ENCODE data around the gene HIBADH.

The HIBADH gene

GRCh38 chr7:27605689-27606269 lies 56.9 kb downstream of the HIBADH start:
- WGBS, 2 experiments = 67% methylated on average over 1 of the region's 2 CpGs; no CpG with 5 or more reads in 1 of the 2 experiments
- Histone ChIP-seq H3K27me3 (ENCODE audit: control insufficient read depth, insufficient read depth, low read length, poor library complexity, severe bottlenecking) (no peaks in the 10 kb centered on the region), H3K4me3 (ENCODE audit: insufficient read depth, low read depth, low read length) (no peak overlapping the region), H3K9me3 (ENCODE audit: control insufficient read depth, low read length) (no peaks in the 10 kb centered on the region), H3K27ac (ENCODE audit: insufficient read depth, low read depth, low read length, poor library complexity, severe bottlenecking) (no peak overlapping the region), H3K4me1 (ENCODE audit: control insufficient read depth, insufficient read depth, low read length) (peaks cover 24% of the 10 kb centered on the region), H3K36me3 (ENCODE audit: control insufficient read depth, insufficient read depth, low read length) (no peaks in the 10 kb centered on the region)

DNA sequence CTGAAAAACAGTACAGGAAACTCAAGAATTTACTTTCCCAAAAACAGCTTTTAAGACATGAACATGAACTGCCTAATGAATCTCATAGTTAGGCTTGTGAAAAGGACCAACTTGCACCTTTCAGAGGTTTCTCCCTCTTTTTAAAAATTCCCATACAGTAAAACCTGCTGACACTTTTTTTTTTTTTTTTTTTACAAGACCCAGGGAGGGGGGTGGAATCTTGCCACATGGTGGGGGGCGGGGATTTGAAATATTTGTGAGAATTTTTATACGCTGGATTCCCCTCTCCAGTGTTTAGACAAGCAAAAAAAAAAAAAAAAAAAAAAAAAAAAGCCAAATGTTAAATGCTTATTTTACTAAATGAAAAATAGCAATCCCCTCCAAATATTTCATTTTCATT lies 57.4 kb downstream of the HIBADH start:
- Histone ChIP-seq H3K27me3 (ENCODE audit: control insufficient read depth, insufficient read depth, low read length, poor library complexity, severe bottlenecking) (no peaks in the 10 kb centered on the region), H3K9me3 (ENCODE audit: control insufficient read depth, low read length) (no peaks in the 10 kb centered on the region), H3K36me3 (ENCODE audit: control insufficient read depth, insufficient read depth, low read length) (no peaks in the 10 kb centered on the region), H3K4me3 (ENCODE audit: insufficient read depth, low read depth, low read length) (no peak overlapping the region), H3K4me1 (ENCODE audit: control insufficient read depth, insufficient read depth, low read length) (peaks cover 24% of the 10 kb centered on the region), H3K27ac (ENCODE audit: insufficient read depth, low read depth, low read length, poor library complexity, severe bottlenecking) (no peak overlapping the region)
- WGBS, 2 experiments = no CpG with 5 or more reads among the region's 2 CpGs

GRCh38 chr7:27603813-27604212 lies 58.9 kb downstream of the HIBADH start:
- WGBS, 2 experiments = 61% methylated on average over 2 of the region's 2 CpGs
- Histone ChIP-seq H3K4me1 (ENCODE audit: control insufficient read depth, insufficient read depth, low read length) (peaks cover 24% of the 10 kb centered on the region), H3K4me3 (ENCODE audit: insufficient read depth, low read depth, low read length) (no peak overlapping the region), H3K9me3 (ENCODE audit: control insufficient read depth, low read length) (no peaks in the 10 kb centered on the region), H3K27ac (ENCODE audit: insufficient read depth, low read depth, low read length, poor library complexity, severe bottlenecking) (no peak overlapping the region), H3K27me3 (ENCODE audit: control insufficient read depth, insufficient read depth, low read length, poor library complexity, severe bottlenecking) (no peaks in the 10 kb centered on the region), H3K36me3 (ENCODE audit: control insufficient read depth, insufficient read depth, low read length) (no peaks in the 10 kb centered on the region)

DNA sequence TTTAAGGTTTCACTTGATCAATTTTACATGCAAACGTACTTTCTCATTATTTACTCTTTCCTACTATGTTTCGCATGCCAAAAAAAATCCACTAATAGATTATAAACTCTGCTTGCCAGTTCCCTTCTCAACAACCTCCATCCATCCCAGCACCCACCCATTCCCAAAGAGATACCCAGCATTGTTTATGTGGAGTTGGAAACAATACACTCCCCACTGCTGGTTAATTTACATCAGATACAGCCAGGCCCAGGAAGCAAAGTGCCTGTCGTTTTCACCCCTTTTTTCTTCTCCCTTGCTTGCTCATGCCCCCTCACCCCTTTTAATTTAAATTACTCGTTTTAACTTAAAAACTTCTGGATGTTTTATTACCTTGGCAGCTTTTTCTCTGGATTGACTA lies 59.9 kb downstream of the HIBADH start:
- peak overlapping the region; percentile 19 for H3K4me3 ChIP-seq (ENCODE audit: insufficient read depth, low read depth, low read length)
- H3K4me1 ChIP-seq (ENCODE audit: control insufficient read depth, insufficient read depth, low read length) = peaks cover 24% of the 10 kb centered on the region
- peak overlapping the region; percentile 22 for H3K27ac ChIP-seq (ENCODE audit: insufficient read depth, low read depth, low read length, poor library complexity, severe bottlenecking)
- no peaks in the 10 kb centered on the region for H3K9me3 ChIP-seq (ENCODE audit: control insufficient read depth, low read length)
- H3K27me3 ChIP-seq (ENCODE audit: control insufficient read depth, insufficient read depth, low read length, poor library complexity, severe bottlenecking) = no peaks in the 10 kb centered on the region
- H3K36me3 ChIP-seq (ENCODE audit: control insufficient read depth, insufficient read depth, low read length) = no peaks in the 10 kb centered on the region
- 1 to 2% methylated on average over 4 of the region's 4 CpGs for WGBS, 2 experiments

- whole genome bisulfite sequencing, 2 experiments = no CpG with 5 or more reads among the region's 2 CpGs
- H3K27me3 ChIP-seq (ENCODE audit: control insufficient read depth, insufficient read depth, low read length, poor library complexity, severe bottlenecking) = no peaks in the 10 kb centered on the region
- H3K4me1 ChIP-seq (ENCODE audit: control insufficient read depth, insufficient read depth, low read length) = peaks cover 24% of the 10 kb centered on the region
- no peak overlapping the region for H3K4me3 ChIP-seq (ENCODE audit: insufficient read depth, low read depth, low read length)
- no peaks in the 10 kb centered on the region for H3K36me3 ChIP-seq (ENCODE audit: control insufficient read depth, insufficient read depth, low read length)
- no peaks in the 10 kb centered on the region for H3K9me3 ChIP-seq (ENCODE audit: control insufficient read depth, low read length)
- H3K27ac ChIP-seq (ENCODE audit: insufficient read depth, low read depth, low read length, poor library complexity, severe bottlenecking) = no peak overlapping the region
Measured at GRCh38 chr7:27601217-27601616, 61.5 kb downstream of the HIBADH start.

- Histone ChIP-seq H3K9me3 (ENCODE audit: control insufficient read depth, low read length) (no peaks in the 10 kb centered on the region), H3K27me3 (ENCODE audit: control insufficient read depth, insufficient read depth, low read length, poor library complexity, severe bottlenecking) (no peaks in the 10 kb centered on the region), H3K4me3 (ENCODE audit: insufficient read depth, low read depth, low read length) (no peak overlapping the region), H3K36me3 (ENCODE audit: control insufficient read depth, insufficient read depth, low read length) (no peaks in the 10 kb centered on the region), H3K4me1 (ENCODE audit: control insufficient read depth, insufficient read depth, low read length) (peaks cover 22% of the 10 kb centered on the region), H3K27ac (ENCODE audit: insufficient read depth, low read depth, low read length, poor library complexity, severe bottlenecking) (no peak overlapping the region)
- 100% methylated on average over 1 of the region's 1 CpG; no CpG with 5 or more reads in 1 of the 2 experiments for WGBS, 2 experiments
Measured at GRCh38 chr7:27600247-27600646, 62.4 kb downstream of the HIBADH start.

DNA sequence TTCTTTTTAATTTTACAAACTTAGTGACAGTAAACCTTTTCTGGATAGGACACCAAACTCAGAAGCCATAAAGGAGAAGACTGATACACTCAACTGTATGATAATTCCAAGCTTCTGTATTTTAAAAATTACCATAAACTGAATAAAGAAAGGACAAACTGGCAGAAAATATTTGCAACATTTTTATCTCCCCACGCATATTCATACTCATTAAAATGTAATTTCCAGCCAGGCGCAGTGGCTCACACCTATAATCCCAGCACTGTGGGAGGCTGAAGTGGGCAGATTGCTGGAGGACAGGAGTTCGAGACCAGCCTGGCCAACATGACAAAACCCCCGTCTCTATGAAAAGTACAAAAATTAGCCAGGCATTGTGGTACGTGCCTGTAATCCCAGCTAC lies 67.7 kb downstream of the HIBADH start:
- H3K27ac ChIP-seq (ENCODE audit: insufficient read depth, low read depth, low read length, poor library complexity, severe bottlenecking) = no peak overlapping the region
- H3K9me3 ChIP-seq (ENCODE audit: control insufficient read depth, low read length) = no peaks in the 10 kb centered on the region
- no peaks in the 10 kb centered on the region for H3K36me3 ChIP-seq (ENCODE audit: control insufficient read depth, insufficient read depth, low read length)
- no peaks in the 10 kb centered on the region for H3K27me3 ChIP-seq (ENCODE audit: control insufficient read depth, insufficient read depth, low read length, poor library complexity, severe bottlenecking)
- H3K4me3 ChIP-seq (ENCODE audit: insufficient read depth, low read depth, low read length) = no peak overlapping the region
- H3K4me1 ChIP-seq (ENCODE audit: control insufficient read depth, insufficient read depth, low read length) = no peaks in the 10 kb centered on the region
- WGBS, 2 experiments = 84 to 96% methylated on average over 5 of the region's 5 CpGs

- Histone ChIP-seq H3K9me3 (ENCODE audit: control insufficient read depth, low read length) (no peaks in the 10 kb centered on the region), H3K4me3 (ENCODE audit: insufficient read depth, low read depth, low read length) (no peak overlapping the region), H3K27ac (ENCODE audit: insufficient read depth, low read depth, low read length, poor library complexity, severe bottlenecking) (no peak overlapping the region), H3K36me3 (ENCODE audit: control insufficient read depth, insufficient read depth, low read length) (no peaks in the 10 kb centered on the region), H3K4me1 (ENCODE audit: control insufficient read depth, insufficient read depth, low read length) (no peaks in the 10 kb centered on the region), H3K27me3 (ENCODE audit: control insufficient read depth, insufficient read depth, low read length, poor library complexity, severe bottlenecking) (no peaks in the 10 kb centered on the region)
- 89 to 97% methylated on average over 2 of the region's 2 CpGs for WGBS, 2 experiments
Measured at GRCh38 chr7:27593226-27593625, 69.5 kb downstream of the HIBADH start.

DNA sequence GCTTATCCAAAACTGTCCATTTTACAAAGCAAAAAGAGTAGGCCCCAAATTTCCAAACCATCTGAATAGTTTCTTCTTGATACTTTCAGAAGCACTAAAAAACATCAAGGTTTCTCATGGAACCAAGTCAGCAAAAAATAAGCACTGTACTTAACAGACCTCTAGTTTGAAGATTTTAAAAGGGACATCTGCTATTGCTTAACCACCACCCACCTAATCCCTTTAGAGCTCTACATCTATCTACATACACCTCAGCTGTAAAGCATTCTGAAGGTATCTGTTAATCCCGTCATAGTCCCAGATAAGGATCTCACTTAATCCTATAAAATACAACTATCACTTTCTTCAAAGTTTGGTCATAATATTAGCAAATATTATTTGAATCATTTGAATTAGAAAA lies 72.3 kb downstream of the HIBADH start:
- Histone ChIP-seq H3K27ac (ENCODE audit: insufficient read depth, low read depth, low read length, poor library complexity, severe bottlenecking) (no peak overlapping the region), H3K27me3 (ENCODE audit: control insufficient read depth, insufficient read depth, low read length, poor library complexity, severe bottlenecking) (no peaks in the 10 kb centered on the region), H3K4me1 (ENCODE audit: control insufficient read depth, insufficient read depth, low read length) (peaks cover 4% of the 10 kb centered on the region), H3K9me3 (ENCODE audit: control insufficient read depth, low read length) (no peaks in the 10 kb centered on the region), H3K4me3 (ENCODE audit: insufficient read depth, low read depth, low read length) (no peak overlapping the region), H3K36me3 (ENCODE audit: control insufficient read depth, insufficient read depth, low read length) (no peaks in the 10 kb centered on the region)
- WGBS, 2 experiments = no CpG with 5 or more reads among the region's 1 CpG

GRCh38 chr7:27587429-27587828 lies 75.3 kb downstream of the HIBADH start:
- no peak overlapping the region for H3K4me3 ChIP-seq (ENCODE audit: insufficient read depth, low read depth, low read length)
- no peak overlapping the region for H3K27ac ChIP-seq (ENCODE audit: insufficient read depth, low read depth, low read length, poor library complexity, severe bottlenecking)
- H3K27me3 ChIP-seq (ENCODE audit: control insufficient read depth, insufficient read depth, low read length, poor library complexity, severe bottlenecking) = no peaks in the 10 kb centered on the region
- peaks cover 4% of the 10 kb centered on the region for H3K4me1 ChIP-seq (ENCODE audit: control insufficient read depth, insufficient read depth, low read length)
- no peaks in the 10 kb centered on the region for H3K36me3 ChIP-seq (ENCODE audit: control insufficient read depth, insufficient read depth, low read length)
- no peaks in the 10 kb centered on the region for H3K9me3 ChIP-seq (ENCODE audit: control insufficient read depth, low read length)
- WGBS, 2 experiments = 90 to 92% methylated on average over 2 to 3 of the region's 3 CpGs

DNA sequence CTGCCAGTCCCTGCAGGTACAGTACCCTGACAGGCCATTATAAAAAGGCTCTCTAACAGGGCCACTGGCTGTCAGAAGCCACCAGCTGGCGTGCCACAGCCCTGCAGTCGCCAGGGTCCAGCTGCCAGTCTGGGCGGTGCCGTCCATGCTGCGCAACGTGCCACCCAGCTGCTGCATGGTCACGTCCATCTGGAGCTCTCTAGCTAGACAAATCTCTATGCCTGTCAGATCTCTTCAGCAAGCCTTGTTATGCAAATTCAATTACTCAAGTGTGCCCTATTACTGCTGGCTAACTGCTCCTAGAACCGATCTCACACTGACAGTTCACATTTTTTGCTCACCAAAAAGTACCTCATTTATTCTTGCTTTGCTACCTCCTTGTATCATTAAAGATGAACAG lies 75.9 kb downstream of the HIBADH start:
- Histone ChIP-seq H3K4me1 (ENCODE audit: control insufficient read depth, insufficient read depth, low read length) (peaks cover 8% of the 10 kb centered on the region), H3K9me3 (ENCODE audit: control insufficient read depth, low read length) (no peaks in the 10 kb centered on the region), H3K4me3 (ENCODE audit: insufficient read depth, low read depth, low read length) (no peak overlapping the region), H3K27ac (ENCODE audit: insufficient read depth, low read depth, low read length, poor library complexity, severe bottlenecking) (no peak overlapping the region), H3K36me3 (ENCODE audit: control insufficient read depth, insufficient read depth, low read length) (no peaks in the 10 kb centered on the region), H3K27me3 (ENCODE audit: control insufficient read depth, insufficient read depth, low read length, poor library complexity, severe bottlenecking) (no peaks in the 10 kb centered on the region)
- 58 to 59% methylated on average over 8 of the region's 8 CpGs for WGBS, 2 experiments
